HG02623 (cell line): Measurements from ENCODE around the gene LACC1.

ENCODE experiments used
- ATAC-seq: cut with Tn5 transposase; IDR thresholded peaks from one replicate; pipeline ENCODE4 v1.9.1; 2021; ENCODE audit warnings: moderate library complexity; ENCODE audit not compliant: unreplicated experiment

Gene LACC1

GRCh38 chr13:43939086-43939485 lies 59.4 kb downstream of the LACC1 start:
- ATAC-seq = no peak

GRCh38 chr13:43942286-43942685 lies 62.6 kb downstream of the LACC1 start:
- no peak for ATAC-seq
